Effector CD8-positive, alpha-beta T cell (primary cell): Measurements from ENCODE around the gene ADARB1.

Source experiments
- DNase-seq: peaks from one replicate; lab custom pipeline; 2025; lab: John Stamatoyannopoulos, UW

Gene ADARB1

GRCh38 chr21:45168522-45168921 lies 94.1 kb downstream of the ADARB1 start:
- no peak for DNase-seq

- no peak for DNase-seq
Observed at GRCh38 chr21:45169001-45169400, 94.6 kb downstream of the ADARB1 start.

GRCh38 chr21:45169682-45170081 lies 95.3 kb downstream of the ADARB1 start:
- no peak for DNase-seq

- DNase-seq, result no peak
Observed at GRCh38 chr21:45170987-45171386, 96.6 kb downstream of the ADARB1 start.

GRCh38 chr21:45172420-45172819 lies 98.0 kb downstream of the ADARB1 start:
- DNase-seq, result no peak

- no peak for DNase-seq
Observed at GRCh38 chr21:45175326-45176095, 101.1 kb downstream of the ADARB1 start.

- DNase-seq, result no peak
Observed at GRCh38 chr21:45176141-45176540, 101.8 kb downstream of the ADARB1 start.

GRCh38 chr21:45177039-45177438 lies 102.7 kb downstream of the ADARB1 start:
- DNase-seq, result no peak

- DNase-seq, result no peak
Observed at GRCh38 chr21:45178070-45178608, 103.8 kb downstream of the ADARB1 start.

- DNase-seq, result no peak
Observed at GRCh38 chr21:45178971-45179370, 104.6 kb downstream of the ADARB1 start.

GRCh38 chr21:45179568-45180245 lies 105.3 kb downstream of the ADARB1 start:
- DNase-seq, result no peak

- no peak for DNase-seq
Observed at GRCh38 chr21:45180246-45180599, 105.8 kb downstream of the ADARB1 start.

GRCh38 chr21:45182958-45183357 lies 108.6 kb downstream of the ADARB1 start:
- DNase-seq, result no peak

- DNase-seq, result no peak
Observed at GRCh38 chr21:45183852-45184251, 109.5 kb downstream of the ADARB1 start.

GRCh38 chr21:45184869-45185268 lies 110.5 kb downstream of the ADARB1 start:
- no peak for DNase-seq

- DNase-seq, result no peak
Observed at GRCh38 chr21:45186709-45187108, 112.3 kb downstream of the ADARB1 start.

- no peak for DNase-seq
Observed at GRCh38 chr21:45187646-45188045, 113.3 kb downstream of the ADARB1 start.

- DNase-seq, result no peak
Observed at GRCh38 chr21:45190013-45190412, 115.6 kb downstream of the ADARB1 start.

GRCh38 chr21:45192332-45192731 lies 118.0 kb downstream of the ADARB1 start:
- DNase-seq, result no peak

- DNase-seq, result no peak
Observed at GRCh38 chr21:45196620-45197019, 122.2 kb downstream of the ADARB1 start.

- DNase-seq, result no peak
Observed at GRCh38 chr21:45199201-45199600, 124.8 kb downstream of the ADARB1 start.

- DNase-seq, result no peak
Observed at GRCh38 chr21:45200031-45200430, 125.7 kb downstream of the ADARB1 start.

- DNase-seq, result no peak
Observed at GRCh38 chr21:45200581-45201296, 126.4 kb downstream of the ADARB1 start.
